GM20000 (cell line): Measurements from ENCODE around the gene UTP15.
A peak's percentile ranks its signal among the peaks of the same experiment; 100 is the strongest.

Experiments
- DNase-seq: peaks from one replicate; pipeline ENCODE4 v3.0.0; 2012; ENCODE audit warnings: low spot score
- CTCF ChIP-seq: IDR thresholded peaks from 2 replicates; pipeline ENCODE4 v1.5.1; 2012; ENCODE audit warnings: mild to moderate bottlenecking, control low read depth; ENCODE audit errors: extremely low read depth, missing control alignments

UTP15 gene

GRCh38 chr5:73564675-73565074, 868 bp upstream of the UTP15 start:
- no peak for TF ChIP-seq CTCF
- no peak for DNase-seq

DNA sequence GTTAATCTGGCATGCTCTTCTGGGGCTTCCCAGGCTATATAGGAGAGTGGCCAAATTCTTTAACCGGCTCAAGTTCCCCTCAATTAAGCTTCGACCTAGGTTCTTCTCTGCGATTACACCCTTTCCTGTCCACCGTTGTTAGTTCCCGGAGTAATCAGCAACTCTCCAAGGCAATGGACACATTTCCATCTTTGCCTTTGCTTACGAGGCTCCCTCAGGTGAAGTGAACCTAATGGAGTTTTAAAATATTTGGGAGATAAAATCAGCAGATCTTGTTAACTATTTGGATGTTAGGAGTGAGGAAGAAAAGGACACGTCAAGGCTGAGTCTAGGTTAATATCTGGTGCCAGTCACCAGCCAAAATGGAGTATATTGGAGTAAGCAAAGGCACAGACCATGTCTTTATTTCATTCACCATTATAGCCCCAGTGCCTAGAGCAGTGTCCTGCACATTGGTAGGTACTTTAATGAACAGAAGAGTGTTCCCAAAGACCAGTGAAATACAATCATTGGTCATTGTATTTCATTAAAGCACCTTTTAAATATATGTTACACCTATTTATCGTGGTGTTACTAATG, 515 bp downstream of the UTP15 start:
- DNase-seq, result no peak
- no peak for TF ChIP-seq CTCF

DNA sequence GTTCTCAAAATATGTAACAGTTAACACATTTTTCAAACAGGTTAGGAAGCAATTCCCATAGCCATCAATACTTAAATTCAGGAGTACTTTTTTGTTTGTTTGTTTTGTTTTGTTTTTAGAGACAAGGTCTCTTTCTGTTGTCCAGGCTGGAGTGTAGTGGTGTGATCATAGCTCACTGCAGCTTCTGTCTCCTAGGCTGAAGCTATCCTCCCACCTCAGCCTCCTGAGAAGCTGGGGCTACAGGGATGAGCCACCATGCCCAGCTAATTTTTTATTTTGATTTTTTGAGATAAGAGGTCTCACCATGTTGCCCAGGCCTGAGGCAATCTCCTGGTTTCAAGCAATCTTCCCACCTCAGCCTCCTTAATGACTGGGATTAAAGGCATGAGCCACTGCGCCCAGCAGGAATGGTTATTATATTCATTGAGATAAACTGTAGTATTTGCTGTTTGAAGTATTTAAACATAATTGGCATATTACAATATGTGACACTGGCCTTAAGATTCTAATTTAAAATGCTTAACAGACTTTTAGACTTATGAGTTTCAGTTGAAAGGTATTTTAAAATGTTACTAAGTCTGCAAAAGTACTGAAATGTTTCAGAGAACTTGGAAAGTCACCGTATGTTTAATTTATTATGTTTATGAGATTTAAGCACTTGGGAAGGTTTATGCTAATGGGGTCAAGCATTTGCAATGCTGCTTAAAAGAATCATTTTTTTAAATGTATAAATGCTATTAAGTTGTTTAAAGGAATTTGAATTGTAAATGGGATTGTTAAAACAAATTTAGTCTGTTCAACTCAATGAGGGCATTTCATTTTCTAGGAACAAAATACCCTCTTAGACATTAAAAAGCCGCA, 17.0 kb downstream of the UTP15 start:
- no peak for TF ChIP-seq CTCF

DNA sequence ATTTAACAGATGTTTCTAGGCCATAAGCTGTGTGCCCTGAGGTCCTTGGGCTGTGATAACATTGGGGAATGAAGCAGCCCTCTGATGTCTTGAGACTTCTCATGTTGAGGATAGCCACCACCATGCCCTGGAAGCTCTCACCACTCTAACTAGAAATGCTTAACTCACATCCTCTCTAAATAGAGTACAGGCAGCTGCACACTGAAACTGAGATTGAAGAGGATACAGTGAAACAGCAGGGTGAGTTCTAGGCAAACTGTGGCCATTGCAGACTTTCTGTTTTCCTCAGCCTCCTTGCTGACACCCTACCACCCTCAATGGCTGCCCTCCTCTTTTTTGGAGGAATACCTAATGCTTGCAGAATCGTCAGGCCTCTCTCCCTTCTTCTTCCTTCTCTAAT, 22.4 kb downstream of the UTP15 start:
- TF ChIP-seq CTCF, result no peak
- DNase-seq, result peak; percentile 15

More for the DNA sequence above, 17.0 kb downstream of the UTP15 start:
- DNase-seq, result no peak

DNA sequence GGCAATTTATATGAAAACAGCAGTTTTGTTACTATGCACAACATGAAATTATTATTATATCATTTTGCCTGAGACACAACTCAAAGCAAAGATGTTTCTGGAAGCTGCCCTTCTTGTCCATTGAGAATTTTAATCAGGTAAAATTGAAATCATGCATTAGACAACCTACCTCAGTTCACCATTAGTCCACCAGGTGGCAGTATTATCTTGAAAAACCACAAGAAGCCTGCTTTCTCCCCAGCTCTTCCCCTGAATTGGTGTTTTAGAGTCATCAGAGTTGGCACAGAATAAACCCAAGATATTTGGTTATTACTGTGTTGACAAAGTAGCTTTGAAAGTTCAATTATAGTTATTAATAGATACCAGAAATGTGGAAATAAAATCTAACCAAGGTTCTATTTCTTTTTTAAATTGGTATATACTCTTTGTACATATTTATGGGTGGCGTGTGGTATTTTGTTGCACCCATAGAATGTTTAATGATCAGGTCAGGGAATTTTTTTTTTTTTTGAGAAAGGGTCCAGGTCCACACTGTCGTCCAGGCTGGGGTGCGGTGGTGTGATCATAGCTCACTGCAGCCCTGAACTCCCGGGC, 25.7 kb downstream of the UTP15 start:
- DNase-seq, result peak; percentile 55
- TF ChIP-seq CTCF, result peak; percentile 36

DNA sequence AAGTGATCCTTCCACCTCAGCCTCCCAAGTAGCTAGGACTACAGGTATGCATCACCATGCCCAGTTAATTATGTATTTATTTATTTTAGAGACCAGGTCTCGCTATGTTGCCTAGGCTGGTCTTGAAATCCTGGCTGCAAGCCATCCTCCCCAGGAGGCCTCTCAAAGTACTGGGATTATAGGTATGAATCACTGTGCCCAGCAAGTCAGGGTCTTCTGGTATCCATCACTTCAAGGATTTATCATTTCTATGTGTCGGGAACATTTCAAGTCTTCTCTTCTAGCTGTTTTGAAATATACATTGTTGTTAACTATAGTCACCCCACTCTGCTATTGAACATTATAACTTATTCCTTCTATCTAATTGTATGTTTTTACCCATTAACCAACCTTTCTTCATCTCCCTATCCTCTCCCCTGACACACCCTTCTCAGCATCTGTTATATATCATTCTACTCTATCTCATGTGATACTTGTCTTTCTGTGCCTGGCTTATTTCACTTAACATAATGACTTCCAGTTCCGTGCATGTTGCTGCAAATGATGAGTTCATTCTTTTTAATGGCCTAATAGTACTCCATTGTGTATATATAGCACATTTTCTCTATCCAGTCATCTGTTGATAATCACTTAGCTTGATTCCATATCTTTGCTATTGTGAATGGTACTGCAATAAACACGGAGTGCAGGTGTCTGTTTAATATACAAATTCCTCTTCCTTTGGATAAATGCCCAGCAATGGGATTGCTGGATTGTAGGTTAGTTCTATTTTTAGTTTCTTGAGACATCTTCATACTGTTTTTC, 26.4 kb downstream of the UTP15 start:
- TF ChIP-seq CTCF, result no peak
- DNase-seq, result no peak

DNA sequence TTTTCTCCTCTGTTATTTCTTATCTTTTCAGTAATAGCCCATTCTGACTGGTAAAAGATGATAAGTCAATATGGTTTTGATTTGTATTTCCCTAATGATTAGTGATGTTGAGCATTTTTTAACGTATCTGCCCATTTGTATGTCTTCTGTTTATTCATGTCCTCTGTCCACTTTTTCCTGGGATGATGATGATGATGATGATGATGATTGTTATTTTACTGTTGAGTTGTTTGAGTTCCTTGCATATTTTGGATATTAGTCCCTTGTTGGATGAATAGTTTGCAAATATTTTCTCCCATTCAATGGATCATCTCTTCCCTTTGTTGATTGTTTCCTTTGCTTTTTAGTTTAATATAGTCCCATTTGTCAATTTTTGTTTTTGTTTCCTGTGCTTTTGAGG, 27.0 kb downstream of the UTP15 start:
- no peak for DNase-seq
- no peak for TF ChIP-seq CTCF
